ENCODE data around the gene SYT14. TPM values are rescaled to one million over a fixed set of nuclear protein-coding genes. Genes with fewer than 3 reads are reported as not detected.

The SYT14 gene
- total RNA-seq, 1 experiment from 2014 or later, result 12.0 TPM

GRCh38 chr1:209926045-209926444 lies 12.0 kb upstream of the SYT14 start (continued):
- TF ChIP-seq ZNF396 (CRISPR knock-in tag; IDR thresholded peaks at IDR 0.05; ENCODE audit: borderline replicate concordance), result no peak

GRCh38 chr1:209927466-209927865 lies 10.6 kb upstream of the SYT14 start:
- H3K36me3 Mint-ChIP-seq, result no peaks in the 10 kb centered on the region
- no peak for TF ChIP-seq PRRX2 (CRISPR knock-in tag; IDR thresholded peaks at IDR 0.05)
- no peak for TF ChIP-seq ATF3 (CRISPR knock-in tag; conservative IDR thresholded peaks at IDR 0.05)
- TF ChIP-seq CDX4 (CRISPR knock-in tag; IDR thresholded peaks at IDR 0.05; ENCODE audit: borderline replicate concordance), result no peak
- no peak for TF ChIP-seq ZBTB21 (CRISPR knock-in tag; IDR thresholded peaks at IDR 0.05; ENCODE audit: borderline replicate concordance)
- TF ChIP-seq ZMAT4 (CRISPR knock-in tag; IDR thresholded peaks at IDR 0.05), result no peak
- no peak for TF ChIP-seq MYBL2 (CRISPR knock-in tag; IDR thresholded peaks at IDR 0.05)
- no peak for TF ChIP-seq FOXP4 (CRISPR knock-in tag; IDR thresholded peaks at IDR 0.05)
- no peak for TF ChIP-seq PRDM15 (CRISPR knock-in tag; IDR thresholded peaks at IDR 0.05)
- no peak for TF ChIP-seq SOX15 (CRISPR knock-in tag; IDR thresholded peaks at IDR 0.05)
- no peak for TF ChIP-seq ZNF121 (CRISPR knock-in tag; IDR thresholded peaks at IDR 0.05)
- H3K27me3 Mint-ChIP-seq (ENCODE audit: low read depth), result peaks cover 3% of the 10 kb centered on the region; the same call in 1 of the 2 replicates
- H3K9me3 Mint-ChIP-seq, result no peaks in the 10 kb centered on the region
- POLR2A ChIA-PET, result no interaction called here
- DNase-seq (ENCODE audit: low spot score) (no peak), ATAC-seq (peak; percentile 94)
- peaks cover 17% of the 10 kb centered on the region for H3K4me1 Mint-ChIP-seq
- CTCF ChIA-PET, result interaction anchor here (0.7 kb wide), 2 partner anchors 27 to 108 kb away, joined by 4 read pairs; no protein-coding TSS in a partner anchor
- H3K27ac Mint-ChIP-seq, result 0 out of 2 replicates have a peak overlapping the region, but pooled peaks have one; percentile 68
- H3K4me3 Mint-ChIP-seq, result no peak overlapping the region

- H3K27me3 Mint-ChIP-seq (ENCODE audit: low read depth), result peaks cover 7% of the 10 kb centered on the region; the same call in 1 of the 2 replicates
- no peak overlapping the region for H3K27ac Mint-ChIP-seq
- POLR2A ChIA-PET, result no interaction called here
- DNase-seq (ENCODE audit: low spot score), result no peak
- ATAC-seq, result no peak
- H3K9me3 Mint-ChIP-seq, result no peaks in the 10 kb centered on the region
- H3K4me1 Mint-ChIP-seq, result peaks cover 17% of the 10 kb centered on the region
- H3K4me3 Mint-ChIP-seq, result no peak overlapping the region
- CTCF ChIA-PET, result no interaction called here
- H3K36me3 Mint-ChIP-seq, result no peaks in the 10 kb centered on the region
- TF ChIP-seq ESRRA (CRISPR knock-in tag; IDR thresholded peaks at IDR 0.05; ENCODE audit: borderline replicate concordance) (no peak), NFYB (CRISPR knock-in tag; conservative IDR thresholded peaks at IDR 0.05; ENCODE audit: low read depth) (no peak), TCF7 (CRISPR knock-in tag; IDR thresholded peaks at IDR 0.05; ENCODE audit: low read depth) (no peak), EMX1 (CRISPR knock-in tag; IDR thresholded peaks at IDR 0.05) (no peak)
These were observed 8.3 kb upstream of the SYT14 start for GRCh38 chr1:209929751-209930150.

Measured in WTC11 (cell line).